Stimulated activated naive B cell treated with anti-CD40 and anti-IgM and Interleukin-4, amounts not matched to agents 10 μg/mL and 1 μg/mL and 100 μg/mL, for 72 hours (primary cell): ENCODE results near the gene POLR1A.
A peak's percentile ranks its signal among the peaks of the same experiment; 100 is the strongest.

Source experiments
- ATAC-seq, 2 donors: fragments of 150-1000 bp; cut with Tn5 transposase; replicated peaks; 2 replicates each; pipeline ENCODE4 v1.10.0; 2021; ENCODE audit warnings: moderate library complexity in 1 of 2
- DNase-seq: peaks from one replicate; pipeline ENCODE4 v3.0.0; 2021
- H3K27ac Mint-ChIP-seq: one replicate; pipeline ENCODE4 v1.8.0; 2022; ENCODE audit warnings: mild to moderate bottlenecking, mixed read lengths
- H3K27me3 Mint-ChIP-seq, 2 donors: one replicate each; pipeline ENCODE4 v1.8.0; 2022; ENCODE audit warnings: mixed read lengths in 2 of 2
- H3K36me3 Mint-ChIP-seq, 2 donors: one replicate each; pipeline ENCODE4 v1.8.0; 2022; ENCODE audit warnings: mixed read lengths in 2 of 2, mild to moderate bottlenecking in 1 of 2
- H3K4me1 Mint-ChIP-seq, 2 donors: one replicate each; pipeline ENCODE4 v1.8.0; 2022; ENCODE audit warnings: mixed read lengths in 2 of 2, mild to moderate bottlenecking in 1 of 2
- H3K4me3 Mint-ChIP-seq, 2 donors: one replicate each; pipeline ENCODE4 v1.8.0; 2022; ENCODE audit warnings: mild to moderate bottlenecking in 2 of 2, mixed read lengths in 2 of 2, moderate library complexity in 1 of 2
- H3K9me3 Mint-ChIP-seq, 2 donors: one replicate each; pipeline ENCODE4 v1.8.0; 2022; ENCODE audit warnings: mixed read lengths in 2 of 2, mild to moderate bottlenecking in 1 of 2

Gene POLR1A

DNA sequence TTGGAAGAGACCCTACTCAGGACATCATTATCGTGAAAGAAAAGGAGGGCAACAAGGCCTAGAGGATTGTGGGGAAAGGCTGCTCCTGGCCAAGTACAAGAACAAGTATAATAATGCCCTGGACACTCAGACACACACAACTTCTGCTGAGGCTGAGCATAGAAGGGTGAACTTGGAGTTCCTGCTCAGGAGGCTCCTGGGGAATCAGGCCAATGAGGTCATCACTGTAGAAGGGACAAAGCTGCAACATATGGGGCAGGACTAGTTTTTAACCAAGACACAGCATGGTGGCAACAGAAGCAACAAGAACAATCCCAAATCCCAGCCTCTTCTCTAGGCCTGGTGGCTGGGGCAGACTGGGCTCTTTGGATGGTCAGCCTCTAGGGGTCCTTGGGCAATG, 102.6 kb downstream of the POLR1A start:
- no peak overlapping the region for H3K4me3 Mint-ChIP-seq
- ATAC-seq (no peak), DNase-seq (no peak)
- H3K9me3 Mint-ChIP-seq, result peaks cover 7 to 8% of the 10 kb centered on the region in 2 donors
- no peak overlapping the region for H3K27ac Mint-ChIP-seq
- no peaks in the 10 kb centered on the region for H3K27me3 Mint-ChIP-seq
- peaks cover 26 to 31% of the 10 kb centered on the region in 2 donors for H3K4me1 Mint-ChIP-seq
- H3K36me3 Mint-ChIP-seq, result peaks cover 2 to 11% of the 10 kb centered on the region in 2 donors

DNA sequence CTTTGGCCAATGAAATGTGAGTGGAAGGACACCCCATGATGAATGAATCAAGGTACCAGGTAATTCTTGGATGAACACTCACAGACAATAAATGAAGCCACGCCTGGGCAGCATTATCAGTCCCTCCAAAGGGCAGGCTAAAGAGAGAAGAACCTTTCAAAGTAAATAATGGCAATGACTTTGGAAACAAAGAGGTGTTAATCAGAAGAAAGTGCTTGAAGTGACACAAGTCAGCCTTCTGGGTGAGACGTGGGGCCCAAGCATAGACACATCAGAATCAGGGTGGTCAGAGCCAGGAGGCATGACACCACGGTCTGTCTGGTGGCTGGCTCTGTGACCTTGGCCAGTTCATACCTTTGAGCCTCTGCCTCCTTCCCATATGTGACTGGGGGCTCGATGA, 103.3 kb downstream of the POLR1A start:
- Mint-ChIP-seq H3K4me1 (peaks cover 31 to 39% of the 10 kb centered on the region in 2 donors), H3K27ac (no peak overlapping the region)

DNA sequence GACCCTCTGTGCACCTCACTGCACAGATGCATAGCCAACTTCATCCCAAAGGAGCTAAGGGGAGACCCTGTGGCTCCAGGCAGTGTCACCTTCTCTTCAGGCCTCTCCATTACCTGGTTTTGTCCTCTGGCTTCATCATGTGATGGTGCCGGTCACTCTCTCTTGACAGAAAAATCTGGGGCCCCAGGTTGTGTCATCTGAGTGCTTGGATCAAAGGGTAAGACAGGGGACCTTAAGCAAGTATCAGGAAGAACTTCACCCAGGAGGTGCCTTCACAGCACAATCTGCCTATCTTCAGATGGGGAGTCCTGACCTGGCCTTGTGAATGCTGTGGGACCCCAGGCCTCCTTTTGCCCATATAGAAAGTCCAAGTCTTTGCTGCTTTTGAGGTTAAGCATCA, 104.4 kb downstream of the POLR1A start:
- Mint-ChIP-seq H3K27ac (no peak overlapping the region), H3K27me3 (no peaks in the 10 kb centered on the region), H3K4me3 (no peak overlapping the region), H3K4me1 (peaks cover 41 to 49% of the 10 kb centered on the region in 2 donors), H3K9me3 (peaks cover 5 to 8% of the 10 kb centered on the region in 2 donors), H3K36me3 (peaks cover 0 to 11% of the 10 kb centered on the region in 2 donors)
- DNase-seq (no peak), ATAC-seq (no peak)

More for the DNA sequence above, 103.3 kb downstream of the POLR1A start:
- ATAC-seq, result no peak
- no peak for DNase-seq
- peaks cover 2 to 11% of the 10 kb centered on the region in 2 donors for H3K36me3 Mint-ChIP-seq
- no peak overlapping the region for H3K4me3 Mint-ChIP-seq
- H3K27me3 Mint-ChIP-seq, result no peaks in the 10 kb centered on the region
- peaks cover 7 to 8% of the 10 kb centered on the region in 2 donors for H3K9me3 Mint-ChIP-seq

DNA sequence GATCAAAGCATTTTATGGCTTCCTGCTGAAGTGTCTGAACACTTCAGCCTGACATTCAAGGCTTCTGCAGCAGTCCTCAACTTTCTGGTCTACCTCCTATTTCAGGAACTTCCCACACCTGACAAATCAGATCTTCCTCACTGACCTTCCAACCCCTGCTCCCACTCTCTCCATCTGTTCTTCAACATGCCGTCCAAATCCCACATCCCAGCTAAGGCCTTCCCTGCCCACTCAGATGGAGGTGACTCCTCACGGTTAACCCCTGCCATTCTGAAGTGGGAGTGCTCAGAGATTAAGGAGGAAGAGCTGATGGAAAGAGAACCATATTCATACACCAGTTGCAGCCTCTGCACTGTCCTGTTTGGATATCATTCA, 104.8 kb downstream of the POLR1A start:
- DNase-seq (no peak), ATAC-seq (no peak)
- Mint-ChIP-seq H3K27ac (peak overlapping the region; percentile 31), H3K9me3 (peaks cover 5 to 8% of the 10 kb centered on the region in 2 donors), H3K4me3 (no peak overlapping the region), H3K4me1 (peaks cover 43 to 53% of the 10 kb centered on the region in 2 donors), H3K27me3 (no peaks in the 10 kb centered on the region), H3K36me3 (peaks cover 0 to 11% of the 10 kb centered on the region in 2 donors)

DNA sequence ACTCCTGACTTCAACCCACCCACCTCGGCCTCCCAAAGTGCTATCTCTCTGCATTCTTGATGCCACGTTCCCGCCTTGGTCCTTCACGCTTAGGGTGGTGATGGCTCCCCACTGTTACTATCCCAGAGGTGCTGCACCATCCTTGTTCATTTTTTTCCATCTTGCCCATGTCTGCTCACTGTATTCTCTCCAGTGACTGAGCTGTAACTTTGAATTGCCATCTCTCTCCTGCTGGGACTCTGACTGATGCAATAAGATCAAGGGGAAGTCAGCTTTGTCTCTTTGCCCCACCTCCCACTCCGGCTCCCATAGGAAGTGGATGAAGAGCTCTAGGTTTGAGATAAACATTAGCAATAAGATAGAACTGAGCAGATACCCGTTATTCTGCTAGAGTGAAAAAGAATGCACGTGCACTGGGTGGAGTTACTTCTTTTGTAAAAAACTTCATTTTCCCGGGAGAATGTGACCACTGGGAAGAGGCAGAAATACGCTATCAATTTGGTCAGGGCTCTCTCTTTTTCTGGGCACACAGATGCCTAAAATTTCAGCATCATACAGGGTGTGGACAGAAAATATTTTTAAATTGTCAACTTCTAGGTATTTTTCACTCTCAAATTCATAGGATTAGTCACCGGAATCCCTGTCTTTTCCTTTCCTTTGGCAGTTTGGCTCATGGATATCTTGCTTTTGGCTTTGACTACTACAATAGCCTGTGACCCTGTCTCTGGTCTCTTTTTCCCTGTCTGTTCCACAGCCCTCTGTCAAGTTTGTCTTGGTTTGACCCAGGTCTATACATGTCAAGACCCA, 105.4 kb downstream of the POLR1A start:
- Mint-ChIP-seq H3K4me1 (peaks cover 48 to 59% of the 10 kb centered on the region in 2 donors), H3K9me3 (peaks cover 5 to 8% of the 10 kb centered on the region in 2 donors), H3K4me3 (peak overlapping the region in 1 of 2 donors; percentile 27)

DNA sequence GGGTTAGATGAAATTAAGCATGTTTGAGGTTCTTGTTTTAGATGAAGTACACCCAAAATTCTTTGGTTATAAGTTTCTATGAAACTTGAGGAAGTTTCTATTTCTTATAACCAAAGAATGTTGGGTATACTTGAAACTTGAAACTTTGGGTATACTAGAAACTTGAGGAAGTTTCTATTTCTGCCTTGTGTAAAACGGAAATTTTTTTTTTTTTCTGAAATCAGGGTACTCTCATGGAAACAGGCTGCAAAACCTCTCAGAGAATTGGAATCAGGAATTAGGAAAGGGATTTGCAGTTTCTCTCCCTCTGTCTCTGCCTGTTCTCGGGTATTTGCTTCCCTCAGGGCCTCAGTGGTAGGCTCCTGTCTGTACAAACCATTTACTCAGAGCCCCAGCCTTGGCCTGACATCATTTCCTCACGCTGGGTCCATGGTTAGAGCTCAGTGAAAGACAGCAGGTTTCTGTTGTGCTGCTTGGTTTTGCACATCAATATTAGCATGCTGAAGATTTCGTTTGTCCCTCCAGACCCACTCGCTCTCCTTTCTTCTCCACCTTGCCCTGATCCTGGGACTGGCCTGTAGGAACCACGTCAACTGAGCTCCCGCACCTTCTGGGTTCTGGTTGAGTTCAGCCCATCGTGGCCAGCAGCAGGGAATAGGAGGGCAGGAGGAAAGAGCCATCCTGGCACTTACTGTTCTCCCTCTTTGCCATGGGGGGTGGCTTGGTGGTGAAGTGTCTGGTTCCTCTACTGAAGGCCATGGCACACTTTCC, 106.4 kb downstream of the POLR1A start:
- H3K9me3 Mint-ChIP-seq, result peaks cover 2 to 4% of the 10 kb centered on the region in 2 donors
- H3K4me3 Mint-ChIP-seq, result peak overlapping the region; percentile 47 to 48
- ATAC-seq (peak; percentile 74 to 80), DNase-seq (no peak)
- H3K27ac Mint-ChIP-seq, result peak overlapping the region; percentile 93
- peaks cover 56 to 70% of the 10 kb centered on the region in 2 donors for H3K4me1 Mint-ChIP-seq
- H3K36me3 Mint-ChIP-seq, result peaks cover 0 to 4% of the 10 kb centered on the region in 2 donors
- no peaks in the 10 kb centered on the region for H3K27me3 Mint-ChIP-seq

More for the DNA sequence above, 105.4 kb downstream of the POLR1A start:
- Mint-ChIP-seq H3K27ac (peak overlapping the region; percentile 93), H3K36me3 (peaks cover 0 to 11% of the 10 kb centered on the region in 2 donors), H3K27me3 (no peaks in the 10 kb centered on the region)
- DNase-seq (no peak), ATAC-seq (no peak)

DNA sequence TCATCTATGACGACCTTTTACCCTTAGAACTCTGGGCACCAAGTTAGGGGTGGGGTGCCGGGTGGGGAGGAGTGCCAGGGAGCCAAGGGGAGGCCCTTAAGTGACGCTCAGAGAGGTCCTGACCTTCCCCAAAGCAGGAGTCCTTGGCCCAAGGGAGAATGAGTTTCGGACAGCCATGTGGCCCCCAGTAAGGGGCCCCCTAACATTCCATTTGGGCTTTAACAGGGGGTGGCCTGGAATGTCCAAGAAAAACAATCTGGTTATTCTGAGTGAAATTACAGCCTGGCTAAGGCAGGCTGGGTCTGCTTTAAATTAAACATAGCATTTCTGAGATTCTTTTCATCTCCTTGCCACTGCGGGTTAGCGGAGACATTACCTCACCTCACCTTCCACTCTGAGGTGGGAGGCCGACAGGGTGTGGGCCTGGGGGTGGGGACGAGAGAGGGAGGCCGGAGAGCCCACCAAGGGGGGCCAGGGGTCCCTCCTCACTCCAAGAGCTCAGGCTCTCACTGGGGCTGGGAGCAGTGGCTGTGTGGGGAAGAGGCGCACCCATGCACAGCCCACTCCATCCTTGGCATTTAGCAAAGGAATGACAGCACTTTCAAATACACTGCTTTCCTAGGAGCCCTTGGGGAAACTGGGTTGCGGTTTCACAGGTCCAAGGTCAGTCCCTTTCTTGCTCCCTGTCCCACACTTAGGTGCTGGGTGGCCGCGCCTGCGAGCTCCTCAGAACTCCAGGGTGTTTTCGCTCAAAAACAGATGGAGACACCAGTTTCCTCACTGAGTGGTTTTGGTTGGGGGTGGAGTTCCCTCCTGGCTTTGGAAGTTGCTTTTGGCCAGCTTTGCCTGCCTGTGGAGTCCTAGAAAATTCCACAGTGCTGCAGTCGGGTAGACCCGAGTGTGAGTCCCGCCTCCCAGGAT, 107.4 kb downstream of the POLR1A start:
- H3K36me3 Mint-ChIP-seq, result peaks cover 0 to 4% of the 10 kb centered on the region in 2 donors
- peaks cover 57 to 77% of the 10 kb centered on the region in 2 donors for H3K4me1 Mint-ChIP-seq
- H3K9me3 Mint-ChIP-seq, result peaks cover 2 to 4% of the 10 kb centered on the region in 2 donors
- H3K27me3 Mint-ChIP-seq, result no peaks in the 10 kb centered on the region
- H3K4me3 Mint-ChIP-seq, result peak overlapping the region in 1 of 2 donors; percentile 48
- ATAC-seq (no peak), DNase-seq (no peak)
- peak overlapping the region; percentile 93 for H3K27ac Mint-ChIP-seq

DNA sequence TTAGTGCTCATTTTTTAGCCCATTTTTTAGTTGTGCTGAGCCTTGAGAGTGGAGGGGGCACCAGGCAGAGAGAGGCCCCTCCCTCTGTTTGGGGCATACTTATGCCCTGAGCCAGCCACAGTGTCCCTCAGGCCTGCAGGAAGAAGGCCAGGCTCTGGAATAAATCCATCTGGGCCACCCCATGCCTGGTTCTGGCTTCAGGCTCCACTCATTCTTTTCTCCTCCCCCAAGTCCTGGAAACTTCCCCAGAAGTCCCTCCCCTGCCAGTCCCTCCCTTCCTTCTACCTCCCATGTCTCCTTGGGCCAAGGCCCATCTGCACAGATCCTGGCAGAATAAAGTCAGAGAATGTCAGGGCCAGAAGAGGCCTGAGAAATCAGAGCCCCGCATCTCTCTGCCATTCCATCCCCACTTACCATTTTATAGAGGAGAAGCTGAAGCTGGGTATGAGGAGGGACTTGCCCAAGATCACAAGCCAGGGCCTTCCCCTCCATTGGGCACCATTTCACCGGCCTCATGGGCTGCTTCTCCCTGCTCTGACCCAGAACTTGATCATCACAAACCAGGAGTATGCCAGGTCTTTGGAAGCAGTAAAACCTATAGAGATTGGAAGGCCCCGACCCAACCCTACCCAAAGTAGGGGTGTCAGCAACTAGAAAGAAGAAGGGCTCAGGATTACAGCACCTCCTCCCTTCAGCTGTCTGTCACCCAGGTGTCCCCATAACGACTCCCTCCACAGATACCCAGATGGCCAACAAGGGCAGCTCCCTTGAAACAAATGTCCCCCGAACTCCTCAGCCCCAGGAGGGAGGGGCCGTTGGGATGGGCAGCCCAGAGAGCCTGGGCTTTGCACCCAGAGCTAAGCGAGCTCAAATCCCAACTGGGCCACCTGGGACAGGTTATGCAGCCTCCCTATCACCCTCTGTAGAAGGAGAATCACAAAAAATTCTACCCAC, 108.4 kb downstream of the POLR1A start:
- no peaks in the 10 kb centered on the region for H3K27me3 Mint-ChIP-seq
- DNase-seq (no peak), ATAC-seq (no peak)
- H3K27ac Mint-ChIP-seq, result peak overlapping the region; percentile 69
- H3K4me1 Mint-ChIP-seq, result peaks cover 59 to 82% of the 10 kb centered on the region in 2 donors
- no peak overlapping the region for H3K4me3 Mint-ChIP-seq
- H3K36me3 Mint-ChIP-seq, result peaks cover 0 to 4% of the 10 kb centered on the region in 2 donors
- H3K9me3 Mint-ChIP-seq, result peaks cover 2 to 4% of the 10 kb centered on the region in 2 donors

DNA sequence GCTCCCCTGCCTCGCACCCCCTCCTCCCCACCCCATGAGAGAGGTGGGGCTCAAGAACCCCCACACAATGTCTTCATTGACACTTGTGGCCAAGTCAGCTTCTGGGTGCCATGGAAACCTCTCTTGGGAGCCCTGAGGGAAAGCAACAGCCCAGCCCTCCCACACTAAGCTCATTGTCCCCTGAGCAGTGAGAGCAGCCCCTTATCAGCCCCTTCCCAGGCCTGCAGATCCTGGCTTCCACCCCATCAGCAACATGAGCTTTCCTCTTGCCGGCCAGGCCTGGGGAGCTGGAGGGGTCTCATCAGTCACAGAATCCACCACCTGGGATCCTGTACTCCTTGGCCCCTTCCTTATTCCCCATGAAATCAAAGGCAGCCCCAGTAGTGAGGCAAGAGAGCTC, 109.1 kb downstream of the POLR1A start:
- ATAC-seq (no peak), DNase-seq (no peak)
- Mint-ChIP-seq H3K4me3 (no peak overlapping the region), H3K36me3 (peaks cover 0 to 4% of the 10 kb centered on the region in 2 donors), H3K4me1 (peaks cover 58 to 82% of the 10 kb centered on the region in 2 donors), H3K27me3 (no peaks in the 10 kb centered on the region), H3K27ac (peak overlapping the region; percentile 69), H3K9me3 (peaks cover 2 to 4% of the 10 kb centered on the region in 2 donors)

DNA sequence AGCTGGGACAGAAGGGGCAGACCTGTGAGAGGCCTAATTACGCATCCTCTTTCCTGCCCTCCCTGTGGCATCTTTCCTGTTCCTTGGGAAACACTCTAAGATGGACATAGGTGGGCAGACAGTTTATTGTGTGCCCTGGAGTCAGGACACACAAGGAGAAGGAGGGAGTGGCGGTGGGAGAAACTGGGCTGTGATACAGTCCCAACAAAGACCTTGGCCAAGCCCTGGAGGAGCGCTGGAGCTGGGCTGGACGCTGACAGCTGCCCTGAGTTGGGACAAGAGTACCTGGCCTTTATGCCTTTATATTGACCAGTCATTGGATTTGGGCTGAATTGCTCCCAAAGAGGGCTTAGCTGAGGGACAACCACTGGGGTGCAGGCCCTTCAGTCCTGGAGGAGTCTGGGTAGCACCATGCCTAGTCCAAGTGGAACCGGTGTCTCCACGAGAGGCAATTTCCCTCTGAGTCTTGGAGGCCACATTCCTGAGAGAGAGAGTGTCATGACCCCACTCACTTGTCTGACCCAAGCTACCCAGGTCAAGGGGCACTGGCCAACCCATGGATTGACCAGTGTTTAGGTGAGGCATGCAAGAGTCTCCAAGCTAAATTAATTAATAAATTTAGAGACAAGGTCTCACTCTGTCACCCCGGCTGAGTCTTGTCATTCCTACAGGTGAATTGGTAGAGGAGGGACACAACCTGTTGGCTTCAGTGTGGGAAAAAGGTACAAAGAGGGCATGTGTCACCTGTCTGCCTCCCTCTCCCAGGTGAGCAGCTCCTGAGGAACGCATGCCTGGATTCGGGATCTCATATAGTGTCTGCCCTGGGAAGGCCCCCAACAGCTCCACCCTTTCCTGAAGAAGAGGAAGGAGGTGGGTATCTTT, 109.8 kb downstream of the POLR1A start:
- Mint-ChIP-seq H3K27me3 (no peaks in the 10 kb centered on the region), H3K36me3 (peaks cover 0 to 2% of the 10 kb centered on the region in 2 donors), H3K27ac (peak overlapping the region; percentile 77), H3K4me1 (peaks cover 54 to 78% of the 10 kb centered on the region in 2 donors), H3K9me3 (peaks cover 2 to 4% of the 10 kb centered on the region in 2 donors), H3K4me3 (no peak overlapping the region)
- ATAC-seq (no peak), DNase-seq (no peak)

DNA sequence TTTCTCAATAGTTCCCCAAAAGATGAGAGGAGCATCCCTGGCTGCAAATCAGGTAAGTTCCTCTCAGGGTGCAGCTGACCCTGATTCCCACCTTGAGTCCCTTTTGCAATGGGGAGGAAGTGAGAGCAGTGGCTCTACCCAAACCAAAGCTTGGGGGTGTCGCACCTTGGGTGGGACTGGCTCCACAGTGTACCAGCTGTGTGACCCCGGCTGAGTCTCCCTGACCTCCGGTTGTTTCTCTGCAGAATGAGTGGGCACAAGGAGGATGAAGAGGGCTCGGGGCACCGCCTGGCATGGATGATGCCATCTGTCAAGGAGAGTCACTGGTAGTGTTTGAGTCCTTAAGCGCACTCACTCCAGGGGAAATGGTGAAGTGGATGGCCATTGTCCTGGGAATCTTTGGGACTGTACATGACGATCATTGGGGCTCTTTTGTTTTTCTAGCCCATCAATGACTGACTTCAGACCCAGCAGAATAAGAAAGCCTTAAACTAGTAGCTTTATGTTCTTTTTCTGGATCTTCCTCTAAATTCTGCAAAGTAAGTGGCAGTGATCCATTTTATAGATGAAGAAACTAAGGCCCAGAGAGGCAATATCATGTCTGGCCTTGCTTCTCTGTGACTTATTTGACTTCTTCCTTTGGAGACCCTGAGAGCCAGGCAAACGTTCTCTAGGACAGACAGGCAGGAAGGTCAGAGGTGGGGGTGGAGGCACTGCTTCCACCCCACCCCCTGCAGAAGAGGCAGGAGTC, 110.6 kb downstream of the POLR1A start:
- ATAC-seq (no peak), DNase-seq (peak; percentile 16)
- Mint-ChIP-seq H3K9me3 (peaks cover under 1 to 2% of the 10 kb centered on the region in 2 donors), H3K27me3 (no peaks in the 10 kb centered on the region), H3K4me3 (peak overlapping the region; percentile 41 to 48), H3K27ac (peak overlapping the region; percentile 83), H3K36me3 (no peaks in the 10 kb centered on the region), H3K4me1 (peaks cover 49 to 70% of the 10 kb centered on the region in 2 donors)

DNA sequence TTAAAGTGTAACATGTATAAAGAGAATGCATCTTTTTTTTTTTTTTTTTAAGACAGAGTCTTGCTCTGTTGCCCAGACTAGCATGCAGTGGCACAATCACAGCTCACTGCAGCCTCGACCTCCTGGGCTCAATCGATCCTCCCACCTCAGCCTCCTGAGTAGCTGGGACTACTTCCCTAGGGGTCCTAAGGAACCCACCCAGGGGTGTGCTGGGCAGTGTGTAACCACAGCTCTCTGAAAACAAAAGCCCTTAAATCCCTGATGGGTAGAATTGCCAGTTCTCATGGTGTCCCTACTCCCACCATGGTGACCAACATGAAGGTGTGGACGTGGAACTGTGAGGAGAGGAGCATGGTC, 111.3 kb downstream of the POLR1A start:
- Mint-ChIP-seq H3K27me3 (no peaks in the 10 kb centered on the region), H3K27ac (peak overlapping the region; percentile 83), H3K36me3 (no peaks in the 10 kb centered on the region), H3K4me1 (peaks cover 44 to 63% of the 10 kb centered on the region in 2 donors), H3K4me3 (peak overlapping the region in 1 of 2 donors; percentile 41), H3K9me3 (no peaks in the 10 kb centered on the region)
- peak; percentile 52 to 59 for ATAC-seq
- no peak for DNase-seq
